ENCODE measurements around the gene HNF1B.

GRCh38 chr17:37662353-37662752, 82.5 kb downstream of the HNF1B start:
- TF ChIP-seq NR2F2 (IDR thresholded peaks at IDR 0.05): no peak
- no peak for TF ChIP-seq JUND (IDR thresholded peaks at IDR 0.05)
- TF ChIP-seq CTCF (IDR thresholded peaks at IDR 0.05; ENCODE audit: low read depth, low read length, missing input control): no peak
- no peak for TF ChIP-seq GABPA (IDR thresholded peaks at IDR 0.05 in 1 of 2, conservative IDR thresholded peaks at IDR 0.05 in 1 of 2)
